Suprapubic skin (tissue), 4 donors: ENCODE measurements around the gene PRKCZ. TPM values are rescaled to one million over a fixed set of nuclear protein-coding genes. Genes with fewer than 3 reads are reported as not detected.
A peak's percentile ranks its signal among the peaks of the same experiment; 100 is the strongest.

Source experiments
- DNase-seq, 2 donors: peaks; one replicate each; pipeline ENCODE4 v3.0.0-alpha.2; 2019; ENCODE audit warnings: low spot score in 2 of 2
- H3K27ac ChIP-seq: fragments of 200-600 bp; sonication (generic); one replicate; pipeline ENCODE4 v1.5.1; 2019
- H3K27me3 ChIP-seq: fragments of 200-600 bp; sonication (generic); one replicate; pipeline ENCODE4 v1.5.1; 2019
- H3K36me3 ChIP-seq: fragments of 200-600 bp; sonication (generic); one replicate; pipeline ENCODE4 v1.5.1; 2019
- H3K4me1 ChIP-seq: fragments of 200-600 bp; sonication (generic); one replicate; pipeline ENCODE4 v1.5.1; 2019
- H3K4me3 ChIP-seq: fragments of 200-600 bp; sonication (generic); one replicate; pipeline ENCODE4 v1.5.1; 2019; ENCODE audit warnings: mild to moderate bottlenecking
- H3K9me3 ChIP-seq: fragments of 200-600 bp; sonication (generic); one replicate; pipeline ENCODE4 v1.5.1; 2019
- EP300 ChIP-seq: sonication (generic); formaldehyde crosslinking; IDR thresholded peaks from one replicate; pipeline ENCODE4 v1.6.1; 2017; ENCODE audit warnings: antibody characterized with exemption
- POLR2A ChIP-seq, 2 donors: fragments of 450-650 bp; IDR thresholded peaks; one replicate each; pipeline ENCODE4 v1.6.1; 2017; ENCODE audit warnings: antibody characterized with exemption in 2 of 2, mild to moderate bottlenecking in 2 of 2, moderate library complexity in 2 of 2
- POLR2AphosphoS5 ChIP-seq, 3 donors: sonication (generic); formaldehyde crosslinking; IDR thresholded peaks; one replicate each; pipeline ENCODE4 v1.6.1; 2017; ENCODE audit warnings: antibody characterized with exemption in 3 of 3
- WGBS: methylation state at CpG from one replicate; pipeline ENCODE4 v1.1.5; 2018; 5-methylcytosine and 5-hydroxymethylcytosine counted together
- total RNA-seq, 4 donors: library from RNA; depleted of rRNA; stranded (reverse); fragments of >200 nt; gene quantifications; one replicate each; pipeline ENCODE4 v1.1.0, GENCODE V29; 2016
- TF ChIP-seq, protein P1 (sequence below), 2 donors: fragments of 200-600 bp in 1 of 2; fragments of 450-650 bp in 1 of 2; sonication (generic) in 1 of 2; IDR thresholded peaks; one replicate each; pipeline ENCODE4 v1.5.1; 2016 to 2019; ENCODE audit warnings: antibody characterized with exemption in 2 of 2, mild to moderate bottlenecking in 1 of 2, moderate library complexity in 1 of 2

Gene PRKCZ
- total RNA-seq, 4 donors from 2014 or later = 21.7 to 31.5 (median 25.4) TPM

- WGBS = no CpG with 5 or more reads among the region's 84 CpGs
These were observed 155.2 kb downstream of the PRKCZ start for GRCh38 chr1:2205191-2205952.

GRCh38 chr1:2206813-2207487, 156.7 kb downstream of the PRKCZ start:
- Histone ChIP-seq H3K4me1 (peaks cover 77% of the 10 kb centered on the region), H3K36me3 (no peaks in the 10 kb centered on the region), H3K4me3 (peak overlapping the region; percentile 25), H3K9me3 (no peaks in the 10 kb centered on the region), H3K27me3 (no peaks in the 10 kb centered on the region), H3K27ac (peak overlapping the region; percentile 89)
- peak in 1 of 2 donors; percentile 77 for DNase-seq
- WGBS = 71% methylated on average over 13 of the region's 16 CpGs
- TF ChIP-seq, protein P1, sequence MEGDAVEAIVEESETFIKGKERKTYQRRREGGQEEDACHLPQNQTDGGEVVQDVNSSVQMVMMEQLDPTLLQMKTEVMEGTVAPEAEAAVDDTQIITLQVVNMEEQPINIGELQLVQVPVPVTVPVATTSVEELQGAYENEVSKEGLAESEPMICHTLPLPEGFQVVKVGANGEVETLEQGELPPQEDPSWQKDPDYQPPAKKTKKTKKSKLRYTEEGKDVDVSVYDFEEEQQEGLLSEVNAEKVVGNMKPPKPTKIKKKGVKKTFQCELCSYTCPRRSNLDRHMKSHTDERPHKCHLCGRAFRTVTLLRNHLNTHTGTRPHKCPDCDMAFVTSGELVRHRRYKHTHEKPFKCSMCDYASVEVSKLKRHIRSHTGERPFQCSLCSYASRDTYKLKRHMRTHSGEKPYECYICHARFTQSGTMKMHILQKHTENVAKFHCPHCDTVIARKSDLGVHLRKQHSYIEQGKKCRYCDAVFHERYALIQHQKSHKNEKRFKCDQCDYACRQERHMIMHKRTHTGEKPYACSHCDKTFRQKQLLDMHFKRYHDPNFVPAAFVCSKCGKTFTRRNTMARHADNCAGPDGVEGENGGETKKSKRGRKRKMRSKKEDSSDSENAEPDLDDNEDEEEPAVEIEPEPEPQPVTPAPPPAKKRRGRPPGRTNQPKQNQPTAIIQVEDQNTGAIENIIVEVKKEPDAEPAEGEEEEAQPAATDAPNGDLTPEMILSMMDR (IDR thresholded peaks at IDR 0.05) = no peak
- TF ChIP-seq EP300 (no peak), POLR2AphosphoS5 (IDR thresholded peaks at IDR 0.05) (no peak), POLR2A (IDR thresholded peaks at IDR 0.05) (no peak)

More at GRCh38 chr1:2205191-2205952, 155.2 kb downstream of the PRKCZ start:
- Histone ChIP-seq H3K9me3 (no peaks in the 10 kb centered on the region), H3K27ac (peak overlapping the region; percentile 84), H3K27me3 (no peaks in the 10 kb centered on the region), H3K4me3 (peak overlapping the region; percentile 50), H3K36me3 (no peaks in the 10 kb centered on the region), H3K4me1 (peaks cover 72% of the 10 kb centered on the region)
- TF ChIP-seq POLR2A (IDR thresholded peaks at IDR 0.05) = peak in 1 of 2 donors; percentile 22
- TF ChIP-seq POLR2AphosphoS5 (IDR thresholded peaks at IDR 0.05) = peak in 2 of 3 donors; percentile 65 to 76
- TF ChIP-seq, protein P1 (IDR thresholded peaks at IDR 0.05) = no peak
- peak; percentile 98 to 99 for DNase-seq

- no peaks in the 10 kb centered on the region for H3K36me3 ChIP-seq
- peak; percentile 83 to 85 for DNase-seq
- H3K4me1 ChIP-seq = peaks cover 92% of the 10 kb centered on the region
- H3K9me3 ChIP-seq = no peaks in the 10 kb centered on the region
- H3K4me3 ChIP-seq = no peak overlapping the region
- no peaks in the 10 kb centered on the region for H3K27me3 ChIP-seq
- TF ChIP-seq, protein P1 (IDR thresholded peaks at IDR 0.05) = no peak
- no peak for TF ChIP-seq EP300
- no peak for TF ChIP-seq POLR2A (IDR thresholded peaks at IDR 0.05)
- no peak for TF ChIP-seq POLR2AphosphoS5 (IDR thresholded peaks at IDR 0.05)
- 41% methylated on average over 15 of the region's 24 CpGs for whole genome bisulfite sequencing
- H3K27ac ChIP-seq = peak overlapping the region; percentile 89
These were observed 158.4 kb downstream of the PRKCZ start for GRCh38 chr1:2208309-2209239.

DNA sequence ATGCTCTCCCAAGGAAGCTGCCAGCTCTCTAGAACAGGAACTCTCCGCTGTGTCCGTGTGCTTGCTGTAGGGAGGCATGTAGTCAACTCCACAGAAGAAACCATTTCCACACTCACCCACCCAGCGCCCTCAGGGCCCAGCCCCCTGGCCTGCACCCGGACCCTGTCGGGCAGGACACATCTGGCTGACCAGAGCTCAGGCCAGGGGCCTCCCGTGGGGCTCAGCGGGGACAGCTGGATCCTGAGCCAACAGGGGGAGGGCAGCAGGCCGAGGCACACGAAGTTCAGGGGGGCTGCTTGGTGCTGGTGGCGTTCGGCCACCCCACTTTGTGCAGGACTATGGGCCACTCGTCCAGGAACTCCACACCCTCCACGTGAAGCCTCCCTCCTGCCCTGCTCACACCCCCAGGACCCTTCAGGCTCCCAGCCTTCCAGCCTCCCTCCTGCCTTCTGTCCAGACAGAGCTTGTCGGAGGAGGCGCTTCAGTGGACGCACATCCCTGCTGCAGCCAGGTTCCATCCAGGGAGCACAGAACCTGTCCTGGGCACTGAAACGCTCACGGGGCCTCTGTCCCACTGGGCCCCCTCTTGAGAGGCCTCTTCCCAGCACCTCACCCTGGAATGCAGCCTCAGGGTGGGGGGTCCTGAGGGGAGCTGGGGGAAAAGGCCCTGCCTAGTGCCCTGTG, 159.3 kb downstream of the PRKCZ start:
- peak in 1 of 2 donors; percentile 66 for DNase-seq
- 63% methylated on average over 13 of the region's 18 CpGs for WGBS
- no peak overlapping the region for H3K4me3 ChIP-seq
- H3K9me3 ChIP-seq = no peaks in the 10 kb centered on the region
- no peaks in the 10 kb centered on the region for H3K36me3 ChIP-seq
- H3K27me3 ChIP-seq = no peaks in the 10 kb centered on the region
- TF ChIP-seq, protein P1 (IDR thresholded peaks at IDR 0.05) = no peak
- TF ChIP-seq POLR2A (IDR thresholded peaks at IDR 0.05) = no peak
- no peak for TF ChIP-seq POLR2AphosphoS5 (IDR thresholded peaks at IDR 0.05)
- TF ChIP-seq EP300 = no peak
- peak overlapping the region; percentile 89 for H3K27ac ChIP-seq
- H3K4me1 ChIP-seq = peaks cover 92% of the 10 kb centered on the region
